CD14-positive monocyte (primary cell): ENCODE measurements around the gene MCRIP1. TPM values are rescaled to one million over a fixed set of nuclear protein-coding genes. Genes with fewer than 3 reads are reported as not detected.
A peak's percentile ranks its signal among the peaks of the same experiment; 100 is the strongest.

Experiments
- DNase-seq, 3 donors: peaks; one replicate each; pipeline ENCODE4 v3.0.0-alpha.2; 2011 to 2022
- H2AFZ ChIP-seq: 2 replicates; pipeline ENCODE4 v1.6.0; 2012; ENCODE audit warnings: mild to moderate bottlenecking, low read depth, low read length, inconsistent platforms; ENCODE audit not compliant: insufficient read depth, poor library complexity, severe bottlenecking
- H3K27ac ChIP-seq, 2 donors: 1 replicate in 1 of 2; 2 replicates in 1 of 2; pipeline ENCODE4 v1.5.1; 2012 to 2013; ENCODE audit warnings: low read length in 2 of 2, control low read depth in 1 of 2, inconsistent platforms in 1 of 2, low read depth in 1 of 2, mild to moderate bottlenecking in 1 of 2
- H3K27me3 ChIP-seq, 2 donors: one replicate each; pipeline versions ENCODE4 v1.6.0 to v1.6.1; 2011 to 2013; ENCODE audit warnings: low read length in 2 of 2; ENCODE audit not compliant: control insufficient read depth in 2 of 2, insufficient read depth in 2 of 2
- H3K36me3 ChIP-seq, 2 donors: replicated peaks in 1 of 2; 1 replicate in 1 of 2; 2 replicates in 1 of 2; pipeline versions ENCODE4 v1.5.1 to v1.6.1; 2012 to 2013; ENCODE audit warnings: low read length in 2 of 2, control low read depth in 1 of 2, inconsistent platforms in 1 of 2, mild to moderate bottlenecking in 1 of 2; ENCODE audit not compliant: insufficient read depth in 2 of 2, control insufficient read depth in 1 of 2
- H3K4me1 ChIP-seq, 2 donors: 1 replicate in 1 of 2; 2 replicates in 1 of 2; pipeline versions ENCODE4 v1.5.1 to v1.6.1; 2012 to 2013; ENCODE audit warnings: low read length in 2 of 2, control low read depth in 1 of 2, inconsistent platforms in 1 of 2, mild to moderate bottlenecking in 1 of 2, moderate library complexity in 1 of 2; ENCODE audit not compliant: insufficient read depth in 2 of 2, control insufficient read depth in 1 of 2
- H3K4me2 ChIP-seq: replicated peaks from 2 replicates; pipeline ENCODE3; 2012; ENCODE audit warnings: low read length, moderate library complexity, mild to moderate bottlenecking; ENCODE audit not compliant: poor library complexity, severe bottlenecking; ENCODE audit errors: extremely low read depth
- H3K4me3 ChIP-seq, 3 experiments: fragments of 200-600 bp in 1 of 3; sonication (generic) in 1 of 3; replicated peaks in 1 of 3; 1 replicate in 2 of 3; 2 replicates in 1 of 3; pipeline ENCODE4 v1.5.1; 2011 to 2013; ENCODE audit warnings: low read length in 3 of 3, mild to moderate bottlenecking in 3 of 3, control low read depth in 2 of 3, low read depth in 2 of 3, inconsistent platforms in 1 of 3, moderate library complexity in 1 of 3
- H3K79me2 ChIP-seq: 2 replicates; pipeline ENCODE4 v1.6.0; 2012; ENCODE audit warnings: mild to moderate bottlenecking, control low read depth, inconsistent platforms, low read length, moderate library complexity; ENCODE audit not compliant: insufficient read depth
- H3K9ac ChIP-seq: 2 replicates; pipeline ENCODE4 v1.6.0; 2017; ENCODE audit warnings: low read length, mild to moderate bottlenecking; ENCODE audit not compliant: insufficient read depth, poor library complexity, severe bottlenecking
- H3K9me3 ChIP-seq, 2 donors: replicated peaks in 1 of 2; 1 replicate in 1 of 2; 2 replicates in 1 of 2; pipeline versions ENCODE4 v1.5.1 to v1.6.1; 2012 to 2013; ENCODE audit warnings: low read length in 2 of 2, control low read depth in 1 of 2; ENCODE audit not compliant: control insufficient read depth in 1 of 2, insufficient read depth in 1 of 2
- H4K20me1 ChIP-seq: 2 replicates; pipeline ENCODE4 v1.6.0; 2012; ENCODE audit warnings: mild to moderate bottlenecking, low read length, control low read depth, moderate library complexity; ENCODE audit not compliant: insufficient read depth
- H3K27ac Mint-ChIP-seq, 7 donors: one replicate each; pipeline ENCODE4 v1.8.0; 2020; ENCODE audit warnings: mild to moderate bottlenecking in 7 of 7, mixed read lengths in 7 of 7, moderate library complexity in 6 of 7, inconsistent platforms in 2 of 7
- H3K27me3 Mint-ChIP-seq, 3 donors: one replicate each; pipeline ENCODE4 v1.8.0; 2021 to 2022; ENCODE audit warnings: low read depth in 3 of 3, mild to moderate bottlenecking in 3 of 3, mixed read lengths in 3 of 3, moderate library complexity in 3 of 3, inconsistent platforms in 1 of 3
- H3K36me3 Mint-ChIP-seq, 2 donors: one replicate each; pipeline ENCODE4 v1.8.0; 2020; ENCODE audit warnings: mixed read lengths in 2 of 2, inconsistent platforms in 1 of 2, mild to moderate bottlenecking in 1 of 2
- H3K4me1 Mint-ChIP-seq: one replicate; pipeline ENCODE4 v1.8.0; 2020; ENCODE audit warnings: mild to moderate bottlenecking, mixed read lengths
- H3K4me3 Mint-ChIP-seq, 2 donors: one replicate each; pipeline ENCODE4 v1.8.0; 2020; ENCODE audit warnings: mild to moderate bottlenecking in 2 of 2, mixed read lengths in 2 of 2, moderate library complexity in 1 of 2
- H3K9me3 Mint-ChIP-seq, 7 donors: one replicate each; pipeline ENCODE4 v1.8.0; 2020 to 2022; ENCODE audit warnings: mixed read lengths in 7 of 7, mild to moderate bottlenecking in 6 of 7, moderate library complexity in 6 of 7, inconsistent platforms in 2 of 7
- CTCF ChIP-seq: fragments of 200-600 bp; IDR thresholded peaks from one replicate; pipeline ENCODE4 v1.8.0; 2022; ENCODE audit warnings: antibody characterized with exemption, mild to moderate bottlenecking
- WGBS: methylation state at CpG from one replicate; pipeline ENCODE4 v1.1.5; 2013; ENCODE audit warnings: missing lambda C conversion rate; ENCODE audit not compliant: insufficient coverage; 5-methylcytosine and 5-hydroxymethylcytosine counted together
- intact Hi-C, 2 donors: fragments of 100-400 bp; cut with micrococcal nuclease; formaldehyde crosslinking; loops; one replicate each; pipeline versions ENCODE4 v1.15.0 to v1.15.1; 2023
- polyA plus RNA-seq, 3 donors: library from polyadenylated mRNA; depleted of rRNA in 1 of 3; unstranded in 2 of 3; stranded (reverse) in 1 of 3; fragments of 300-500 nt in 2 of 3; fragments of >200 nt in 1 of 3; fragmentation: Illumina TruSeq in 2 of 3; gene quantifications; 1 replicate in 2 of 3; 2 replicates in 1 of 3; pipeline ENCODE4 v1.2.3, GENCODE V29; 2012 to 2021

Gene MCRIP1
- polyA plus RNA-seq, 3 donors = 48.4 to 63.0 (median 48.5) TPM

GRCh38 chr17:81865358-81865732 is 32.3 kb upstream of the MCRIP1 start:
- Histone ChIP-seq H3K27me3 (no peaks in the 10 kb centered on the region), H3K27ac (no peak overlapping the region), H3K9me3 (no peaks in the 10 kb centered on the region), H3K4me3 (no peak overlapping the region), H3K36me3 (peaks cover 23 to 24% of the 10 kb centered on the region in 2 donors), H3K4me1 (peaks cover 37 to 54% of the 10 kb centered on the region in 2 donors), H4K20me1 (peaks cover 62% of the 10 kb centered on the region), H3K4me2 (no peak overlapping the region), H2AFZ (no peak overlapping the region), H3K79me2 (peaks cover 77% of the 10 kb centered on the region), H3K9ac (no peak overlapping the region)
- 96% methylated on average over 8 of the region's 8 CpGs for WGBS
- Mint-ChIP-seq H3K27me3 (peaks cover 0 to 3% (median 2%) of the 10 kb centered on the region in 3 donors), H3K36me3 (peaks cover 20 to 37% of the 10 kb centered on the region in 2 donors), H3K4me3 (no peak overlapping the region), H3K9me3 (no peaks in the 10 kb centered on the region), H3K27ac (peak overlapping the region in 4 of 7 donors; percentile 19 to 75 (median 46)), H3K4me1 (peaks cover 39% of the 10 kb centered on the region)
- TF ChIP-seq CTCF = no peak
- DNase-seq = no peak
- intact Hi-C loops = loop anchor here in 1 of 2 donors (10.0 kb wide), 1 partner anchor 49 kb away; the partner anchor contains the start of genes PCYT2 and SIRT7

- H3K4me3 Mint-ChIP-seq = no peak overlapping the region
- intact Hi-C loops = loop anchor here in 1 of 2 donors (10.0 kb wide), 1 partner anchor 51 kb away; the partner anchor contains the start of genes PCYT2 and SIRT7
- Histone ChIP-seq H3K9ac (no peak overlapping the region), H4K20me1 (peaks cover 58% of the 10 kb centered on the region), H2AFZ (no peak overlapping the region), H3K4me1 (peaks cover 33 to 50% of the 10 kb centered on the region in 2 donors), H3K4me3 (no peak overlapping the region), H3K4me2 (no peak overlapping the region), H3K9me3 (no peaks in the 10 kb centered on the region), H3K79me2 (peaks cover 77% of the 10 kb centered on the region), H3K27me3 (no peaks in the 10 kb centered on the region), H3K36me3 (peaks cover 17 to 18% of the 10 kb centered on the region in 2 donors), H3K27ac (no peak overlapping the region)
- DNase-seq = no peak
- no peaks in the 10 kb centered on the region for H3K9me3 Mint-ChIP-seq
- peaks cover 17 to 27% of the 10 kb centered on the region in 2 donors for H3K36me3 Mint-ChIP-seq
- peaks cover 0 to 3% (median 2%) of the 10 kb centered on the region in 3 donors for H3K27me3 Mint-ChIP-seq
- WGBS = 82% methylated on average over 7 of the region's 9 CpGs
- peaks cover 36% of the 10 kb centered on the region for H3K4me1 Mint-ChIP-seq
- no peak for TF ChIP-seq CTCF
- peak overlapping the region in 5 of 7 donors; percentile 4 to 77 (median 27) for H3K27ac Mint-ChIP-seq
Observed at GRCh38 chr17:81863833-81864768, 31.0 kb upstream of the MCRIP1 start.
